NCI-H146 (cell line): Measurements from ENCODE around the gene OR2L3.
"Not testable (repeated sequence)": the region's sequence is repeated elsewhere in the genome, so short reads cannot be mapped to it uniquely, and the experiment has no call there.

Source experiments
- DNase-seq: peaks from one replicate; lab custom pipeline; 2025; lab: John Stamatoyannopoulos, UW

Gene OR2L3, protein sequence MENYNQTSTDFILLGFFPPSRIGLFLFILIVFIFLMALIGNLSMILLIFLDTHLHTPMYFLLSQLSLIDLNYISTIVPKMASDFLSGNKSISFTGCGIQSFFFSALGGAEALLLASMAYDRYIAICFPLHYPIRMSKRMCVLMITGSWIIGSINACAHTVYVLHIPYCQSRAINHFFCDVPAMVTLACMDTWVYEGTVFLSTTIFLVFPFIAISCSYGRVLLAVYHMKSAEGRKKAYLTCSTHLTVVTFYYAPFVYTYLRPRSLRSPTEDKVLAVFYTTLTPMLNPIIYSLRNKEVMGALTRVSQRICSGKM

DNA sequence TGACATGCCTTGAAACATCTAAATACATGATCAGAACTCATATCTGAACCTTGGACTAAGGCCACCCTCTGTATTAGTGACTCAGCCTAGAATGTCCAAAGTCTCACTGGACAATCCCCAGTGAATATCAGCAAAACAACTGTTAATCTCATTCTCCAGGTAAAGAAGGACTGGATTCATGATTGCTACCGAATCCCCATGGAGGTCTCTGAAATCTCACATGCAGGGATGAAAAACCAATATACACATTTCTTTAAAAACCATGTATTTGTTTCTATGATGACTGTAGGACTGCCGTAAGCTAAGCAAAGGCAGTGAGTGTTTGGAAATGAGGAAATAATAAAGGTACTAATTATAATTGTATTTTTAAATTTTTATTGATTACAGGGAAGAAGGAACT is at the start of gene OR2L3:
Gene OR2L3, plus strand, starts transcription at position 301 of the 400 bp plus-strand sequence. CDS start 13,846 bp downstream, outside the sequence.
- no peak for DNase-seq

DNA sequence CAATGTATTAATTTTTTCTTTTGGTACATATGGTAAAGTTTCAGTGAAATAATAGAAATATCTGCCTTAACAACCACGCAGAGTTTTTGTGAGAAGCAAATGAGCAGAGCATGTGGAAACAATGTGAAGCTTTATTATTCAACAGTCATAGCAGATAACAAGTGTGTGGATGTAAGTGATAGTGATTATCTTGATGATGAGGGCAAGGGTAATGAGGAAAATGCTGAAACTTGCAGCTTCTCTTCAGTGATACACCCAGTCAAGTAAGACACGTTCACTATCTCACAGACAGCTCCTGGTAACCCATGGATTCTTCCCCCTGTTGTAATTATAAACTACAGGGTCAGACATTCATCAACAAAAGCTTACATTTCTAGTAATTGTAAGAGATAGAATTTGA is 47.8 kb upstream of the OR2L3 start:
- no peak for DNase-seq

DNA sequence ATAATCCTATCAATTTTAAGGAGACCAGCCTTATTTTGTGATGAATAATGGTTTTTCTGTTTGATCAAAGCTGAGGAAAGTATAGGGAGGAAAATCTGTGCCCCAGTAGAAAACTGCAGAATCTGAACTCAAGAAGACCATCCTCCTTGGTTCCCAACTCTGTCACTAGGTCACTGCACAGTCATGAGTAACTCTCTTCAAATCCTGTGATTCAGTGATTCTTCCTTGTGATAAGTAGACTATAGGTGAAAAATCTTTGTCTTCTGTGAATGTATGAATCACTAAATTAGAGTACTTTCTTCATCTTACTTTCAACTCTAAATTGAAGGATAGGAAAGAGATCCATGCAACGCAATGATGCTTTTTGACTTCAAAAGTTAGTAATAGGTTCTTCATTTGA is 46.5 kb upstream of the OR2L3 start:
- no peak for DNase-seq

DNA sequence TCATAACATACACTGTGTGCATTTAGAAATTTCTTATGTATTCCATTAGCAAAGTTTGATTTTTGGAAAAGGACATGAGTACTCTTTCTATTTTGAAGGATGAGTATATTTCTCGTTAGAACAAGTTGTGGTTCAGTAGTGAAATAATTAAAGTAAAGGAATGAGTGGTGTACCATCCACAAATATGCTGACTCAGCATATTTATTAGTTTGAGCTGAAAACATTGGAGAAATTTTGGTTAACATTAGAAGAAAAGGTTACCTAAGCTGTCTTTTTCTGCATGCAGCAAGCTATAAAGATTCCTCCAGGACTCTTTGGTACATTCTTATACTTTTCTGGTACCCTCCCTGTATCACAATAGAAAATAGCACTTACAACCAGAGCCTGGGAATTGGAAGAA is 38.9 kb upstream of the OR2L3 start:
- DNase-seq: no peak

DNA sequence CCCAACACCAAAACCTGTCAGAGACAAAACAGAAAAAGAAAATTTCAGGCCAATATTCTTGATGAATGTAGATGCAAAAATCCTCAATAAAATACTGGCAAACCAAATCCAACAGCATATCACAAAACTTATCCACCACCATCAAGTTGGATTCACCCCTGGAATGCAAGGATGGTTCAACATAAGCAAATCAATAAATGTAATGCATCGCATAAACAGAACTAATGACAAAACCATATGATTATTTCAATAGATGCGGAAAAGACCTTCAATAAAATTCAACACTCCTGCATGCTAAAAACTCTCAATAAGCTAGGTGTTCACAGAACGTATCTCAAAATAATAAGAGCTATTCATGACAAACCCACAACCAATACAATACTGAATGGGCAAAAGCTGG is 37.0 kb upstream of the OR2L3 start:
- no peak for DNase-seq

DNA sequence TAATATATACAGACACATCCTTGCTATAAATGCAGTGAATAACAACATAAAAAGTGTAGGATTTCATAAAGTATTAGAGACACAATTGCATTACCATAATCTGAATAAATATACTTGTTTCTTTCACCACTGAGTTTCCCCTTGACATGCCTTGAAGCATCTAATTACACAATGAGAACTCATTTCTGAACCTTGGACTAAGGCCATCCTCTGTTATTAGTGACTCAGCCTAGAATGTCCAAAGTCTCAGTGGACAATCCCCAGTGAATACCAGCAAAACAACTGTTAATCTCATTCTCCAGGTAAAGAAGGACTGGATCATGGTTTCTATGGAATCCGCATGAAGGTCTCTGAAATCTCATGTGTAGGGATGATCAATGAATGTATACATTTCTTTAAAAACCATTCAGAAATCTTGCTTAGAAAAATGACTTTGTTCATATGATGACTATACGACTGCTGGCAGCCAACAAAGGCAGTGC is 33.4 kb upstream of the OR2L3 start, which contains the start of gene OR2L5:
Gene OR2L5, plus strand, starts transcription at position 432 of the 482 bp plus-strand sequence. CDS start 8,288 bp downstream, outside the sequence.
- DNase-seq: no peak

DNA sequence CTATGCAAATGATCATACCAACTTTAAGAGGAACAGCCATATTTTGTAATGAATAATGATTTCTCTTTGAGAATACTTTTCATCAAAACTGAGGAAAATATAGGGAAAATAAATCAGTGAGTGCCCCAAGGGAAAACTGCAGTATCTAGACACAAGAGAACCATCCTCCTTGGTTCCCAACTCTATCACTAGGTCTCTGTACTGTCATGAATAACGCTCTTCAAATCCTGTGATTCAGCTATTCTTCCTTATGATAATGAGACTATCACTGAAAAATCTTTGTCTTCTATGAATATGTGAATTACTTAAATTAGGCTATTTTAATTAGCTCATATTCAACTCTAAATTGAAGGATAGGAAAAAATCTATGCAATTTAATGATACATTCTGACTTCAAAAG is 30.8 kb upstream of the OR2L3 start:
- DNase-seq: no peak

DNA sequence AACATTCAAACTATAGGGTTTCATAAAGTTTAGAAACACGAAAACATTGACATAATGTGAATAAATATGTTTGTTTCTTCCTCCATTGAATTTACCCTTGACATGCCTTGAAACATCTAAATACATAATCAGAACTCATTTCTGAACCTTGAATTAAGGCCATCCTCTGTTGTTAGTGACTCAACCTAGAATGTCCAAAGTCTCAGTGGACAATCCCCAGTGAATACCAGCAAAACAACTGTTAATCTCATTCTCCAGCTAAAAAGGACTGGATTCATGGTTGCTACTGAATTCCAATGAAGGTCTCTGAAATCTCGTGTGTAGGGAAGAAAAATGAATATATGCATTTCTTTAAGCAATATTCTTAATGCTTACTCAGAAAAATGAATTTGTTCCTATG is 16.9 kb upstream of the OR2L3 start, which contains the start of gene OR2L2:
Gene OR2L2, plus strand, starts transcription at position 301 of the 400 bp plus-strand sequence. CDS start 8,198 bp downstream, outside the sequence.
- no peak for DNase-seq

DNA sequence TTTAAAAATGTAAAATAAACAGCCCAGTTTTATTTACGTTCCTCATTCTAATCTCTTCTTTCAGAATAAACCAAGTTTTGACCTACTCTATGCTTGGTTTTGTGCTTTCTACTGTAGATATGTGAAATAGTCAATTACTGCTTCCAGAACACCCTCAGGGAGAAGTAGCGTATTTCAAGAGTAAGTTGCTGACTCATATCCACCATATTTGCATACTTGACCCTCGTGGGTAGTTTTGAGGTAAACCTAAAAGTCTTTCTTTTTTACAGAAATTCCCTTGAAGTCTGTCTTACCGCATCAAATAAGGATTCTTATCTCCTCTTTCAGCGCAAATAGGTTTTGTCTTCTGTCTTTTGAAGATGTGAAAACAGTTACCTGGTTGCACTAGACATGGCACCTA is 1.4 kb upstream of the OR2L3 start:
- DNase-seq: no peak

DNA sequence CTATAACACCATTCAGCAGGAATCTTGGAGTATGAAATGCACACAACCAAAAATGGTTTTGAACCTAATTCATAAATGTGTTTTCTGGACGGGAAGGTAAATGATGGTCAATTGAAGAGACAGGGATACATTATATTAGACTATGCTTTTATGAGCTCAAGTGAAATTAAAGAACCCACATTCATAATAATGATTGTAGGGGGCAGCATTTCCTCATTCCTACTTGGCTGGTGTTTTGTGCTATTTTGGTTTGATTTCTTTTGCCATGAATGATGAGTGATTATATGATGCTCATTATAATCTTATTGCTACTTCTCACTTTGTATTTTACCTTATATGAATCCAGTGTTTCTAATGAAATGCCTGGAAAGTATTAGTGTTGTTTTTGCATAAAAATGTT is 372 bp downstream of the OR2L3 start:
- no peak for DNase-seq

DNA sequence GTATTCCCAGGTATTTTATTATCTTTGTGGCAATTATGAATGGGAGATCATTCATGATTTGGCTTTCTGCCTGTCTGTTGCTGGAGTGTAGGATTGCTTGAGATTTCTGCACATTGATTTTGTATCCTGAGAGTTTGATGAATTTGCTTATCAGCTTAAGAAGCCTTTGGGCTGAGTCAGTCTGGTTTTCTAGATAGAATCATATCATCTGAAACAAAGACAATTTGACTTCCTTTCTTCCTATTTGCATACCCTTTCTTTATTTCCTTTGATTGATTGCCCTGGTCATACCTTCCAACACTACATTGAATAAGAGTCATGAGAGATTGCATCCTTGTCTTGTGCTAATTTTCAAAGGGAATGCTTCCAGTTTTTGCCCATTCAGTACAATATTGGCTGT is 8.0 kb downstream of the OR2L3 start:
- DNase-seq: no peak

DNA sequence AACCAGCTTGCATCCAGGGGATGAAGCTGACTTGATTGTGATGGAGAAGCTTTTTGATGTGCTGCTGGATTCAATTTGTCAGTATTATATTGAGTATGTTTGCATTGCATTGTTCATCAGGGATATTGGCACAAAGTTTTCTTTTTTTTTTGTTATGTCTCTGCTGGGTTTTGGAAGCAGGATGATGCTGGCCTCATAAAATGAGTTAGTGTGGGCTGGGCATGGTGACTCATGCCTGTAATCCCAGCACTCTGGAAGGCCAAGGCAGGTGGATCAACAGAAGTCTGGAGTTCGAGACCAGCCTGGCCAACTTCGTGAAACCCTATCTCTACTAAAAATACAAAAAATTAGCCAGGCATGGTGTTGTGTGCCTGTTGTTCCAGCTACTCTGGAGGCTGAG is 8.6 kb downstream of the OR2L3 start:
- DNase-seq: no peak

DNA sequence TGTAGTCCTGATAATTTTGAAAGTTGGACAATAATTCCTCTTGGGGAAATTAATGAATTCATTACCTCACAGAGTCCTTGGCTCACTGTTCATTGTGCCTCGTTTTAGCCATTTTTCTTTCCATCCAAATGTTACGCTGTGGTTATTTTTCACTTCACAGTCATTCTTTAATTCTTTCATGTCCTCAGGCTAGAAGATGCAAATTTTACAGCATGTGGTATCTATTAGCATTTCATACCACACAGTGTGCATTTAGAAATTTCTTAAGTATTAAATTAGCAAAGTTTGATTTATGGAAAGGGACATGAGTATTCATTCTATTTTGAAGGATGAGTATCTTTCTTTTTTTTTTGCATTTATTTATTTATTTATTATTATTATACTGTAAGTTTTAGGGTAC is 18.4 kb downstream of the OR2L3 start:
- no peak for DNase-seq

DNA sequence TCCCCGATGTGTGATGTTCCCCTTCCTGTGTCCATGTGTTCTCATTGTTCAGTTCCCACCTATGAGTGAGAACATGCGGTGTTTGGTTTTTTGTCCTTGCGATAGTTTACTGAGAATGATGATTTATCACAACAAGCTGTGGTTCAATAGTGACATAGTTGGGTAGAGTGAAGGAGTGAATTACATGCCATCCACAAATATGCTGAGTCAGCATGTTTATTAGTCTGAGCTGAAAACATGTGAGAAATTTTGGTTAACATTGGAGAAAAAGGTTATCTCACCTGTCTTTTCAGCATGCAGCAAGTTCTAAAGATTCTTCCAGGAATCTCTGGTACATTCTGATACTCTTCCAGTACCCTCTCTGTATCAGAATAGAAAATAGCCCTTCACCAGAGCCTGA is 19.0 kb downstream of the OR2L3 start:
- no peak for DNase-seq

DNA sequence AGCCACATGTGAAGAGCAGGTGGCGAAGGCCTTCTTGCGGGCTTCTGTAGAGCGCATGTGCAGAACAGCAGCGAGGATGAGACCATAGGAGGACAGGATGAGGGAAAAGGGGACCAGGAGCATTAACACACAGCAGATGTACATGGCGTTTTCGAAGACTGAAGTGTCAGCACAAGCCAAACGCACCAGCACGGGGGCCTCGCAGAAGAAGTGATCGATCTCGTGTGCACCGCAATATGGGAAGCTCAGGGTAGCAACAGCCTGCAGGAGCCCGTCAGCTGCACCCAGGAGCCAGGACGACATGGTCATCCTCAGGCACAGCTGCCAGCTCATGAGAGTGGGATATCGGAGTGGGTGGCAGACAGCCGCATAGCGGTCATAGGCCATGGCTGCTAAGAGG is 37.2 kb downstream of the OR2L3 start:
- not testable (repeated sequence) for DNase-seq

DNA sequence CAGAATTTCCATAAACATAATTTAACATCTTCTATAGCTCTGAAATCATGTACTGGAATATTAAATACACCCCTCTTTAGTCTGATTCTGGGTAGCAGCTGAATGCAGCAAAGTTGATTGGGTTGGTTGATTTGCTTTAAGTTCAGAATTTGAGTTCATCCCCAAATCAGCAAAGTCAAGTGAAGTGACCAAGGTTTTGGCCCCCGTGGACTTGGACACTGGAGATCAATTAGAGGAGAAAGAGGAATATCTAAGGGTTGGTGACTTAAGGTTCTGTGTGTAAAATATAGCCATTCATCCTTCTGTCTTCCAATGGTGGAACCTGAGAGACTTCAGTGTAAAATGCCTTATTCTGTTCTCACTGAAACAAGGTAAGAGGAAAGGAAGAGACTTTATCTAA is 48.2 kb downstream of the OR2L3 start, which contains the start of gene OR2L13:
Gene OR2L13, plus strand, starts transcription at position 301 of the 400 bp plus-strand sequence. CDS start 4,192 bp downstream, outside the sequence.
- no peak for DNase-seq

DNA sequence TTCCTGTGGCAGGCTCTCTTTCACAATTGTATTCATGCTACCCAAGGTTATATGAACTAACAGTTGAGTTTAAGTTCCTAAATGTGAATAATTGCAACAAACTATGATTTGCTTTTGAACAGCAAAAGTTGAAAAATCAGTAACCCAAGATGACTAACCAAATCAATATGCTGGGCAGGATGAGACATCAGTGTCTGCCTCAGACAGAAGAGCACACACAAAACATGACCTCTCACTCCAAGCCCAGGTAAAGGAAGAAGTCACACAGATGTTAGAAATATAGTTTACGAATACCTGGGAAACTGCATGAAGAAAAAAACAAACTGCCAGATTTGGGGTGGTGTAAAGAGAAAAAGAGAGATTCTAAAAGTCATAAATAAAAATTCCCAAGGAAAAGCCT is 51.9 kb downstream of the OR2L3 start:
- DNase-seq: no peak

DNA sequence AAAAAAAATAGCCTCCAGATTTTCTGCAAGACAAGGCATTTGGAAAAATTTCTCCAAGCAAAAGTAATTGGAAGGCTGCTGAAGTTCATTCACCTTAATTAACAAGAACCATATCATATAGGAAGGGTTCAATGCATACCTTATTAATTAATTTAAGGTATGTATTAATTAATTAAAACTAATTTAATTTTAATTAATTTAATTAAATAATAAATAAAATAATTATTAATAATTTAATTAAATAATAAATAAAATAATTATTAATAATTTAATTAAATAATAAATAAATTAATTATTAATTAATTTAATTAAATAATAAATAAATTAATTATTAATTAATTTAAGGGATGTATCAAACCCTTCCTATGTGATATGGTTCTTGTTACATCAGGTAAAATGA is 56.2 kb downstream of the OR2L3 start:
- no peak for DNase-seq

DNA sequence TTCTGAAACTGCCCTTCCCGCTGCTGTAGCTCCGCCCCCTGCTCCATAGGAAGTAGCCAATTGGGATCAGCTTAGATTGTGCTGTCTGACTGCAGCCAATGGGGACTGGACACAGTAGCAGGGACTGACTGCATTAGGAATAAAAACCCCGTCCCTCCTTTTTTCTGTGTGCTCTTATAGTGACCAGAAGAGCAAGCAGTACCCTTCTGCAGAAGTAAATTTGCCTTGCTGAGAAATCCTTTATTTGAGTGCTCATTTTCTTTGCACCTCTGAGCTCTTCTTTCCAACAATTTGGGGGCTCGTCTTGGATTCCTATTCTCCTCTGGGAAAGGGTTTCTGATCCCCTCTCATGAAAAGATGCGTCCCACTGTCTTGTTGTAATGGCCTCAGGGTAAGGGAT is 64.5 kb downstream of the OR2L3 start:
- no peak for DNase-seq
